Measurements from ENCODE around the gene CD7.

Gene CD7

DNA sequence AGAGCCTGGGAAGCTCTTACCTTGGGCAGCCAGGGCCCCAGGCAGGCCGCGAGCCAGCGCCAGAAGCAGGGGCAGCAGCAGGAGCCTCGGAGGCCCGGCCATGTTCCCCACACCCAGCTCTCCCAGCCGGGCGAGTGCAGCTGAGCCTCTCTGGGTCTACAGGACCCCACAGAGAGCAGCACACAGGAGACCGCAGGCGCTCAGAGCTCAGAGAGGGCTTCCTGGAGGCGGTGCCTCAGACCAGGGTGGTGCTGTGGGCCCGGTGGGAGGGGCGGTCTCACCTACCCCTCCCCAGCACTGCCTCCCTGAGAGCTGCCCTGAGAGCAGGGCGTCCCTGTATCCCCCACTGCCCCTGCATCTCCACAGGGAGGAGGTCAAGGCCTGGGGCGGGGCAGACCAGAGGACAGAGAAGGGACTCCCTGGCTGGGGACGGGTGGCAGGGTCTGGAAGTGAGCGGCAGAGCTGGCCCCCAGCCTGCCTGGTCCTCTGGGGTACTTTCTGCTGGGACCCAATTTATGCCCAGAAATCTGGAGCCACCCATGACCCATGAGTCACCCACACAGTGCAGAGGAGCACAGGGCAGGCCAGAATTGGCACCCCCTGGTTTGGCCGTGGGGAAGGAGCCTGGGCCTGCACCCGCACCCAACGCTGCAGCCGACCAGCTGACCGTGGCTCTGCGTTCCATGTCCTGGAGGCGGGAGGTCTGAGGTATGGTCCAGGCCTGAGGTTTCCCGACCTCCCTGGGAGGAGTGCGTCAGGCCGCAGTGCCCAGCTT lies at the start of gene CD7:
Gene CD7 (minus strand): TSS at position 215 of the 775 bp plus-strand sequence. CDS start 113 bp downstream, at position 102.
- TF ChIP-seq GATA3 (IDR thresholded peaks at IDR 0.05; ENCODE audit: low read depth, low read length) (no peak), GATA2 (IDR thresholded peaks at IDR 0.05; ENCODE audit: low read depth, low read length) (no peak)

DNA sequence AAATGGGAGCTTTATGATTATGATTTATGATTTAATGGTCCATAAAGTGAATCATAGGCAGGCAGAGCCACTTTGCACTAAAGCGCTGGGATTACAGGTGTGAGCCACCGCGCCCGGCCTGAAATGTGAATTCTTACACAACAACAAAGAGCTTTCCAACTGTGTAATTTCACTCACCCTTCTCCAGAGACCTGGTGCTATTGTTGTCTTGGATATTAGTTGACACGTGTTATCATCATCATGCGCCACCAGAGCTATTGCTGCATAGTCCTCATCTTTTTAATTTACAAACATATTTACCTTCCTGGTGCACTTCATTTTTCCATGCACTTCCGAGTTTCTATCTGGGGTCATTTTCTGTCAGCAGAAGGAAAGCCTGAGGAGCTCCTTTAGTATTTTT lies 49.3 kb upstream of the CD7 start:
- no peak for TF ChIP-seq GATA3 (IDR thresholded peaks at IDR 0.05; ENCODE audit: low read depth, low read length)

DNA sequence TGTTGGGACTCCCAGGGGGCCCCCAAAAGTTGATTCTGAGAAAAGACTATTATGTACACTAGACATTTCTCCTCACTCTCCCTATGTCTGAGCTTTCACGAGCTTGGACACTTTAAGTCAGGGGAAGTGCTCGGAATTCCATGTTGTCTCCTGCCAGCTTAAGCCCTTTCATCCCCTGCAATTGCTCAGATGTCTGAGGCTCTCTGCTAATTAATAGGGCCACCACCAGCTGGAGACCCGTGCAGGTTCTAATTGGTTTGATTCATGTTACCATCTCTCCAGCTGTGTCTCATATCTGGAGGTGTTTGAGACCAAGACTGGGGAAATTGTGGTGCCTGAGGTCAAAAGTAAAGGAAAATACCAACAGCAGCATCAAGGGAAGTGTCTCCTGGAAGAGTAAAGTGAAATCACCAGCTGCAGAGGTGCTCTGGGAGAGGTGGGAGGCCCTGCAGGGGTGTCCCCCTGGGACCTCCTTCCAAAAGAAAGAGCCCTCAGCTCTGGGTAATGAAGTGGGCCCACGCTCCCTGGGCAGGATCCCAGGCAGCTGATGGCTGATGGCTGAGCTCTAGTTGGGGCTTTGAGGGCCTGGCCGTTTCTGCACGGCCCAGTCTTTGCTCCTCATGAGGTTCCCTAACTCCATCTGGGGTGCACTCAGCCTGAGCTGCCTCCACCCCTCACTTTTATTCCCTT lies 48.3 kb upstream of the CD7 start:
- TF ChIP-seq GATA2 (IDR thresholded peaks at IDR 0.05; ENCODE audit: low read depth, low read length) (no peak), GATA3 (IDR thresholded peaks at IDR 0.05; ENCODE audit: low read depth, low read length) (no peak)

DNA sequence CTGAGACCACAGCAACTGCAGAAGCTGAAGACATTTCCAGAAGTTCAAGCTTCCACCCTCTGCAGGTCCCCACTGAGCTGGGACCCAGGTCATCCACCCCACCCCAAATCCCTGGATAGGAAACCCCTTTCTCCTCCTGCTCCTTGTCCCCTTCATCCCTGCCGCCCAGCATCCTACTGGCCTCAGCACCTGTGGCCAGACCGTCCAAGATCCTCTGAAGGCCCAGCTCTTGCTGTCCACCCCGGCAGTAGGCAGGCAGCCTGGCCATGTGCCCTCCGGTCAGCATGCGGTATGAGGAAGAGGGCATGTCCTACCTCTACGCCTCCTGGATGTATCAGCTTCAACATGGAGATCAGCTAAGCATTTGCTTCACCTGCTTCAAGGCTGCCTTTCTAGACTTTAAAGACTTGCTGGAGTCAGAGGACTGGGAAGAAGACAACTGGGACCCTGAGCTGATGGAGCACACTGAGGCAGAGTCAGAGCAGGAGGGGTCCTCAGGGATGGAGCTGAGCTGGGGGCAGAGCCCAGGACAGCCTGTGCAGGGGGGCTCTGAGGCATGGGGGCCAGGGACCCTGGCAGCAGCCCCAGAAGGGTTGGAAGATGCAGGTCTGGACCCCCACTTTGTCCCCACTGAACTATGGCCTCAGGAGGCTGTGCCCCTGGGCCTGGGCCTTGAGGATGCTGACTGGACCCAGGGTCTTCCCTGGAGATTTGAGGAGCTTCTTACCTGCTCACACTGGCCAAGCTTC lies 44.7 kb upstream of the CD7 start:
- TF ChIP-seq GATA2 (IDR thresholded peaks at IDR 0.05; ENCODE audit: low read depth, low read length): no peak
- no peak for TF ChIP-seq GATA3 (IDR thresholded peaks at IDR 0.05; ENCODE audit: low read depth, low read length)

DNA sequence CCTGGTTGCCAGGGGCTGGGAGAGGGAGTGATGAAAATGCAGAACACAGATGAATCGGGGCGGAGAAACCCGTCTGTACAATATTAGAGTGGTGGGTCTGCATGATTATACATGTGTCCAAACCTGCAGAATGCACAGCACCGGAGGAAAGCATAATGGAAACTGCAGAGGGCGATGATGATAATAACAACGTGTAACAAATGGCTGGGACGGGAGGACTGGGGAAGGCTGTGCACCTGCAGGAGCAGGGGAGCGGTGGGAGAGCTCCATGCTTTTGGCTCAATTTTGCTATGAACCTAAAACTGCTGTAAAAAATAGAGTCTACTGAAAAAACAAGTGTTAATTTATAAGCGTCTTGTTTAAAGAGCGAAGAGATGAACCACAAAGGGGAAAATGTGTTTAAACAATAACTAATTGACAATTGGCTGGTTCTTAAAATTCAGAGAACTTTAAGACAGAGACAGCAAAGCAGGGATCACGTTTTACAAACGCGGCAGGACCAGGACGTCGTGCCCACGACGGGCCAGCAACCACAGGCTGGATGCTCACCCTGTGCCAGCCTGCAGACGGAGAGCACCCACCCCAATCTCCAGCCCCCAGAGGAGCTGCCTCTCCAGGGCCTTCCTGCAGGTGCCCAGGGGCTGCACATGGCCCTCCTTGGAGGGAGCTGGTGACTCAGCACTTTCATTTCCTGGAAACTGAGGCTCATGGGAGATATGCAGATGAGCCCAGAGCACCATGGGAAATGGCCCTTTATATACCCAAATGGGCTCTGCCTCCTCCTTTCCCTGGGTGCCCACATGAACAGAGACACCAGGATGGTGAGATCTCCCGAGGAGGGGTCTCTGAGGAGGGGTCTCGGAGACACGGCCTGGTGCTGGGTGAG lies 41.3 kb upstream of the CD7 start, which contains the start of gene TEX19:
Gene TEX19 (plus strand): TSS at position 783 of the 886 bp plus-strand sequence. CDS start 2,904 bp downstream, outside the sequence.
- TF ChIP-seq GATA2 (IDR thresholded peaks at IDR 0.05; ENCODE audit: low read depth, low read length): no peak
- TF ChIP-seq GATA3 (IDR thresholded peaks at IDR 0.05; ENCODE audit: low read depth, low read length): no peak

DNA sequence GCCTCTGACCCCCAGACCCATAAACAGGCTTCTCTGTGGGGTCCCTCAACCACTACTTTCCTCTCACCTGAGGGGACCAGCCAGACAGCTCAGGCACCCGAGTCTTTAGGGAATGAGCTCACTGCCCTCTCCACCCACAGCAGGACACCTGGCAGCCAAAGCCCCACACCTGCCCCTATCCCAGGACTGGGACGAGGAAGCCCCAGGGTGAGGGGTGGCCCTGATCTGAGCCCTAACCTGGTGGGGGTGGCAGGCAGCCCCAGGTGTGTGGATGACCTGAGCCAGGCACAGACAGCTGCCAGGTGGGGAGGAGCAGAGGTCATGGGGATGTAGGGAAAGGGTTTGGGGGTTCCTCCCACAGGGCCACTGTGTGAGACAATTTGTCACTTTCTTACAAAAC lies 40.0 kb upstream of the CD7 start:
- TF ChIP-seq GATA2 (IDR thresholded peaks at IDR 0.05; ENCODE audit: low read depth, low read length) (no peak), GATA3 (IDR thresholded peaks at IDR 0.05; ENCODE audit: low read depth, low read length) (no peak)

DNA sequence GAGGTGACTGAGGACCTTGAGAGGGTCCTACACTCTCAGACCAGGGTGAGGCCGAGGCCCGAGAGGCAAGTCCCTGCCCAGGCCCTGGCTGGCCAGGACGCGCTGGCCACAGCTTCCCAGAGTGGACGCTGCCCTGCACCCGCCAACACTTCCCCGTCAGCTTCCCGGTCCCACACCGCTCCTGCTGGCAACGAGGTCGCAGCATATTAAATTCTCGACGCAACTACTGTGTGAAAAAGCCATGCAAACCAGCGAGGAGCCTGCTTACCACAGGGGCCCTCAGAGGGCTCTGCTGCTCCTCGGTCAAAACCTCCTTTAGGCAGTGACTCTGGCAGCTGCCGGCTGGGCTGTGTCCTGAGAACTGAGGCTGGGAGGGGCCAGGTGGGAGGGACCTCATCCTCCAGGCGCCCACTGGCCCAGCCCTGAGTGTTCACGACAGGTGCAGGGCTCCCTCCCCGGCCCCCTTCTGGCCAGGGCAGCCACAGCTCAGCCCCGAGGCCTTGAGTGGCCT lies 39.5 kb upstream of the CD7 start:
- TF ChIP-seq GATA3 (IDR thresholded peaks at IDR 0.05; ENCODE audit: low read depth, low read length): no peak
- no peak for TF ChIP-seq GATA2 (IDR thresholded peaks at IDR 0.05; ENCODE audit: low read depth, low read length)

DNA sequence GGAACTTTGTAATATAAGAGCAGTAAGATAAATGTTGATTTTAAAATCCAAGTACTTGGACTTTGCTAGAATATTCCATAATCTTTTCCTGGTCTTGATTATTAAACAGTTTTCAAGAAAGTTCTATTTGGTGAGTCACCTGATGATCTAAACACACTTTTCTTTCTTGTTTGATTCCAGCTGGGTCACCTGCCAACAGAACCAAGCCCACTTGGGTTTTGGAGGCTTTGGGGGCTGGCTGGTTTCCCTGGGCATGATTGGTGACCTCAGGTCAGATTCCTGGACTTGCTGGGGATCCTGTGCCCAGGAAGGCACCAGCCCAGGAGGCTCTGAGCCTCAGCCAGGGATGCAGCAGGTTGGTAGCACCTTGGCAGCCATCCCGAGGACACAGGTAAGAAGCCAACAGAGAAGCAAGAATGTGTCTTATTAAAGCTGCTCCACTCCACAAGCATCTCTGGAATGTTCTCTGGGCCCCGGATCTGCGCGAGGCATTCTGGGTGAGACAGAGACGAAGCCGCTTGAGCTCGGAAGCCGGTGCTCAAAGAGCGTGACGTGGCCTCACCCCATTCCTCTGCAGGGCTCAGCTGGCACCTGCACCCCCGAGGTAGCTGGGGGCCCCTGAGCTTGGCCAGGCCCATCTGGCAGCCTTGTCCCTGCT lies 38.5 kb upstream of the CD7 start:
- TF ChIP-seq GATA3 (IDR thresholded peaks at IDR 0.05; ENCODE audit: low read depth, low read length): no peak
- TF ChIP-seq GATA2 (IDR thresholded peaks at IDR 0.05; ENCODE audit: low read depth, low read length): no peak

DNA sequence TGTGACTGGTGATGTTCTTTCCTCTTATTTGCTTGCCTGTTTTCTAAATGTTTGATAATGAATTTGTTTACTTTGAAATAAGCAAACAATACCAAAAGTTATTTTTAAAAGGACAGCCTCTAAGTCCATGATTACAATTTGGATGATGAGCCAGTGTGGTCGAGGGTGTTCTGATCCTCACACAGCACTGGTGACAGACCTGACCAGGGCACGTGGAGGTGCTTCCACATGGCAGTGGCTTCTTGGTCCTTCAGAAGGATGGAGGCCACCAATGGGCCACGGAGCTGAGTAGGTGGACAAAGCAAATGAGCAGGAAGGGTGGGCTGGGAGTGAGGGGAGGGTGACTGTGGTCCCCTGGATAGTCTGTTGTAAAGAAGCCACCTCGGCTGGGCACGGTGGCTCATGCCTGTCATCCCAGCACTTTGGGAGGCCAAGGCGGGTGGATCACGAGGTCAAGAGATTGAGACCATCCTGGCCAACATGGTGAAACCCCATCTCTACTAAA lies 37.4 kb upstream of the CD7 start:
- TF ChIP-seq GATA2 (IDR thresholded peaks at IDR 0.05; ENCODE audit: low read depth, low read length) (no peak), GATA3 (IDR thresholded peaks at IDR 0.05; ENCODE audit: low read depth, low read length) (no peak)

DNA sequence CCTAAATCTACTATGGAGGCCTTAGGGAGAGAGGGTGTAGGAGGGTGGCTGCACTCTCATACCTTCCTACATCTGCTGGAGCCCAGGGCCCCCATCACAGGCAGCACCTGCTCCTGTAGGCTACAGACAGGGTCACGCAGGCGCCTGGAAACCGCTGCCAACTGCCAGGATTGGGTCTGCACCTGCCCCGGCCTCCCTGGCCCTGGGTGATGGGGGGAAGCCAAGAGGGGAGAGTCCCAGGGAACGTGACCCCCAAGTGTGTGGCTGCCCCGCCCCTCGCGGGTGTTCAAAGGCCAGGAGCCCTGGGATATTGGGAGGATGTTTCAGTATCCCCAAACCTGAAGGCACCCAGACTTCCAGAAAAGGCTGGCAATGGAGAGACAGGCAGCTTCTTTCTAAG lies 36.1 kb upstream of the CD7 start:
- TF ChIP-seq GATA2 (IDR thresholded peaks at IDR 0.05; ENCODE audit: low read depth, low read length): no peak
- no peak for TF ChIP-seq GATA3 (IDR thresholded peaks at IDR 0.05; ENCODE audit: low read depth, low read length)

DNA sequence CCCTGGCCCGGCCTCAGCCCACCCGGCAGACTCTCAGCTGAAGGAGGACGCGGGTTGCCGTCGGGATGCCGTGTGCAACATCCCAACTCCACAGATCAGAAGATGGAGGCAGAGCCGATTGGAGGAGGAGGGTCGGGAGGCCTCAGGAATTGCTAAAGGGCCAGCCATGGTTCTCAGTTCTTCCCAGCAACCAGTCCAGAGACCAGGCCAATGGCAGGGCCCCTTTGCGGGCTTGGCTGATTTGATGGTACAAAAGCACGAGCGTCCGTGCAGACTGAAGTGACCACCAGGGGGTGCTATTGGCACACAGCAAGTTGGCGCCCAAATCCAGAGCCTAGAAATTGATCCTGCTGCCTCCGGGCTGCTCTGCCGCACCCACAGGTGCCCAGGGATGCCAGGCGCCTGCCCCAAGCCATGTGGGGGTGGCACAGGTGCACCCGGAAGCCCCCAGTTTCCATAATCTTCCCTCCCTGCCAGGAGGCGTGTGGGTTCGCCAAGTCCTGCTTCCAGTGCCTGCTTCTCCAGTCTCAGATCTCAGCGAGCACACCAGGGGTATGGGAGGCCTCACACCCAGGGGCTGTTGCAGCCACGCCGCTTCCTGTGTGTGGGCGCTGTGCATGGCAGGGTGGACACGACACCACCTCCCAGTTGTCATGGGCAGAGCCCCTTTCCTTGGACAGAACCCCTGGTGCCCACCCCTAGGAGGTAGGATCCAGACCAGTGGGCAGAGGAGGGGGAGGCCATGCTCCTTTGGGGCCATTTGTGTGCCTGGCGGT lies 34.5 kb upstream of the CD7 start:
- TF ChIP-seq GATA3 (IDR thresholded peaks at IDR 0.05; ENCODE audit: low read depth, low read length): no peak
- no peak for TF ChIP-seq GATA2 (IDR thresholded peaks at IDR 0.05; ENCODE audit: low read depth, low read length)

DNA sequence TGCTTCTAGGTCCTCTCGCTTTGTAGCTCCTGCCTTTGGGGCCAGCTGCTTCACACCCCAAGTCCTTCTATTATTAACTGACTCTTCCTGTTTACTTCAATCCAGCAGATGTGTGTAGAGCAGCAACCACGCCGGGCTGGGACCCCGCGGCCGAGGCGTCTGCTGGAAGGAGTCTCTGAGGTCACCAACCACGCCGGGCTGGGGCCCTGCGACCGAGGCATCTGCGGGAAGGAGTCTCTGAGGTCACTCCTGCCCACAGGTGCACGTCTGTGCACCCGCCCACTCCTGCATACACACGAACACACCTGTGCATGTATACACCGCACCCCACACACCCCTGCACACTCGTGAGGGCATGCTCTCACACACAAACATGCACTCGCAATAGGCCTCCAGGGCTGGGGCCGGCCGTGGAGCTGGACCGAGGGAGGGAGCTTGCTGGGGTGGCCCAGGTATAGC lies 33.9 kb upstream of the CD7 start:
- TF ChIP-seq GATA3 (IDR thresholded peaks at IDR 0.05; ENCODE audit: low read depth, low read length) (no peak), GATA2 (IDR thresholded peaks at IDR 0.05; ENCODE audit: low read depth, low read length) (no peak)

Data from SH-SY5Y (cell line).